Stimulated activated naive CD4-positive, alpha-beta T cell (primary cell): ENCODE data around the gene MCEMP1.

Source experiments
- DNase-seq, 6 experiments: peaks; one replicate each; lab custom pipeline; 2025; lab: John Stamatoyannopoulos, UW

MCEMP1 gene

DNA sequence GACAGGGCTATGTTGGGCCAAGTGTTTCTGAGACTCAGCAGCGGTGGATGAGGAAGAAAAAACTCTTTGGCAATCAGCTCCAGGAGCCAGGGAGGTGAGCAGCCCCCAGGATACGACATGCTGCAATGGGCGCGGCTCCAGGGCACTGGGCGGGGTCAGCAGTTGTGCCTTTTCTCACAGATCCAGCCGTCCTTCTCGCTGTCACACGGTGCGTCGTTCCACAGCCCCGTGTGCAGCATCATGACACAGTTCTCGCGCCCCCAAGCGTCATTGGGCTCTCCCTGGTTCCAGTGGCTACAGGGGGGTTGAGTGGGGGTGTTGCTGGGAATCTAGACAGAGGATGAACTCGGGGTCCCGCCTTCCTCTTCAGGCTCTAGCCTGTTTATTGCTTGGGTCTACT is 52.3 kb downstream of the MCEMP1 start:
- DNase-seq: no peak
